NCI-H524 (cell line): ENCODE measurements around the gene FLT1.

Source experiments
- DNase-seq, 2 experiments: peaks; one replicate each; lab custom pipeline; 2025; lab: John Stamatoyannopoulos, UW

Gene FLT1

GRCh38 chr13:28426381-28426780 lies 68.5 kb downstream of the FLT1 start:
- DNase-seq, result no peak

- no peak for DNase-seq
These were observed 69.1 kb downstream of the FLT1 start for GRCh38 chr13:28425793-28426192.

GRCh38 chr13:28424541-28424940 lies 70.4 kb downstream of the FLT1 start:
- DNase-seq, result no peak

- DNase-seq, result no peak
These were observed 71.9 kb downstream of the FLT1 start for GRCh38 chr13:28423010-28423409.

- DNase-seq, result no peak
These were observed 73.1 kb downstream of the FLT1 start for GRCh38 chr13:28421676-28422410.

- DNase-seq, result no peak
These were observed 74.2 kb downstream of the FLT1 start for GRCh38 chr13:28420704-28421103.

GRCh38 chr13:28415994-28416421 lies 78.9 kb downstream of the FLT1 start:
- no peak for DNase-seq

- no peak for DNase-seq
These were observed 80.9 kb downstream of the FLT1 start for GRCh38 chr13:28413999-28414398.

- DNase-seq, result no peak
These were observed 81.9 kb downstream of the FLT1 start for GRCh38 chr13:28412981-28413380.

GRCh38 chr13:28411831-28412353 lies 83.0 kb downstream of the FLT1 start:
- no peak for DNase-seq

- DNase-seq, result no peak
These were observed 84.8 kb downstream of the FLT1 start for GRCh38 chr13:28410096-28410495.

GRCh38 chr13:28409648-28410047 lies 85.3 kb downstream of the FLT1 start:
- no peak for DNase-seq

- DNase-seq, result no peak
These were observed 86.1 kb downstream of the FLT1 start for GRCh38 chr13:28408863-28409262.

GRCh38 chr13:28408235-28408848 lies 86.6 kb downstream of the FLT1 start:
- no peak for DNase-seq

- no peak for DNase-seq
These were observed 88.1 kb downstream of the FLT1 start for GRCh38 chr13:28406733-28407266.

- DNase-seq, result no peak
These were observed 92.9 kb downstream of the FLT1 start for GRCh38 chr13:28402057-28402381.

GRCh38 chr13:28401303-28402056 lies 93.4 kb downstream of the FLT1 start:
- no peak for DNase-seq

GRCh38 chr13:28396053-28396452 lies 98.9 kb downstream of the FLT1 start:
- no peak for DNase-seq

GRCh38 chr13:28394422-28394821 lies 100.5 kb downstream of the FLT1 start:
- DNase-seq, result no peak

- DNase-seq, result no peak
These were observed 101.9 kb downstream of the FLT1 start for GRCh38 chr13:28392896-28393505.

- DNase-seq, result no peak
These were observed 102.5 kb downstream of the FLT1 start for GRCh38 chr13:28392428-28392827.
